Measurements from ENCODE around the gene PISD. TPM values are rescaled to one million over a fixed set of nuclear protein-coding genes. Genes with fewer than 3 reads are reported as not detected.
"Not testable (repeated sequence)": the region's sequence is repeated elsewhere in the genome, so short reads cannot be mapped to it uniquely, and the experiment has no call there.

Gene PISD
- total RNA-seq = 18.4 TPM
- long read RNA-seq, transcript PISD-209 (8 exons, 1,963 nt) = major isoform, 10 of 21 reads
- long read RNA-seq, partial matches to known transcripts = 5 of 21 reads
- long read RNA-seq, other reads (novel, unspliced or antisense) = 6 of 21 reads

DNA sequence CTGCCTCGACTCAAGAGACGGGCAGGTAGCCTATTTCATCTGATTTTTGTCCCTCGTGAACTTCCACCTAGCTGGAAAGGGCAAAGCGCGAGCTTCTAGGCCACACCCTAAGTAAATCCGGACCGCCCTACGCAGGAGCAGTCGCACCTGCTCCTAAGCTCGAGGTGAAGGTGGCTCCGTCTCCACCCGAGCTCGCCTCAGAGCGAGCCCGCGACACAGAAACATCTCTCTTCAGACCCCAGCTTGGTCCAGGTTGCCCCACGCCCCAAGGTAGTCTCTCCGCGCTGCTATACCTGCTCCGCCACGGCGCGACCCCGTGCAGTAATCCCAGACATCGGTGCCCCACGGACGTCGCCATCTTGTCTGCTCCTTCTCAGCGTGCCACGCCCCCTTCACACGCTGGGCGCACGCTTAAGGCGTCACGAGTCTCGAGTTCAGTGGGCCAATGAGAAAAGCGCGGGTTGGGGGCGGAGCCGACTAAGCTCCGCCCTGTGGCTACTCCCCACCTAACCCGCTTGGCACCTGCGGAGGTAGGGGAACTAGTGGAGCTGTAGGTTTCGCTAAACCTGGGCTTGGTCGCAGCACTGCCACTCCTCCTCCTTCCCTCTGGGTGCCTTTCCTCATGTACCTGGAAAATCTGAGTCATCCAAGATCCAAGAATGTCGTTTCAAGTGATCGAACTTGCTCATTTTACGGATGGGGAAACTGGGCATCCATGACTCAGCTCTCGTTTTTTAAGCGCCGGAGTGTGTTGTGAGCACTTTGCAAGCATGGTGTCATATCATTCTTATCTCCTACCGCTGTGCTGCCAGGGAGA is at the start of gene PISD:
TSS of gene PISD (minus strand) at position 365 of the 817 bp plus-strand sequence. CDS start at position 358, 7 bp downstream.
- DNase-seq (ENCODE audit: missing footprints) (peak; percentile 98), ATAC-seq (peak; percentile 100)
- intact Hi-C loops (cut with DNase I) = loop anchor here (5.0 to 10.0 kb wide), 2 partner anchors 90 to 283 kb away; partner anchors contain the start of genes DEPDC5, PRR14L and YWHAH

DNA sequence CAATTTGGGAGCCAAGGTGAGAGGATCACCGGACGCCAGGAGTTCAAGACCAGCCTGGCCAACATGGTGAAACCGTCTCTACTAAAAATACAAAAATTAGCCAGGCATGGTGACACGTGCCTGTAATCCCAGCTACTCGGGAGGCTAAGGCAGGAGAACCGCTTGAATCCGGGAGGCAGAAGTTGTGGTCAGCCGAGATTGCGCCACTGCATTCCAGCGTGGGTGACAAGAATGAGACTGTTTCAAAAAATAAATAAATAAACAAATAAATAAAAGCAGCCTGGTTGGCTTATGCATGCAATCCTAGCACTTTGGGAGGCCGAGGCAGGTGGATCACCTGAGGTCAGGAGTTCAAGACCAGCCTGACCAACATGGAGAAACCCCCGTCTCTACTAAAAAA is 49.2 kb upstream of the PISD start:
- ATAC-seq; DNase-seq (ENCODE audit: missing footprints); intact Hi-C loops (cut with DNase I): not testable (repeated sequence)

GRCh38 chr22:31707519-31707918 is 45.5 kb upstream of the PISD start:
- no peak for DNase-seq (ENCODE audit: missing footprints)
- no peak for ATAC-seq
- intact Hi-C loops (cut with DNase I) = no loop called here

DNA sequence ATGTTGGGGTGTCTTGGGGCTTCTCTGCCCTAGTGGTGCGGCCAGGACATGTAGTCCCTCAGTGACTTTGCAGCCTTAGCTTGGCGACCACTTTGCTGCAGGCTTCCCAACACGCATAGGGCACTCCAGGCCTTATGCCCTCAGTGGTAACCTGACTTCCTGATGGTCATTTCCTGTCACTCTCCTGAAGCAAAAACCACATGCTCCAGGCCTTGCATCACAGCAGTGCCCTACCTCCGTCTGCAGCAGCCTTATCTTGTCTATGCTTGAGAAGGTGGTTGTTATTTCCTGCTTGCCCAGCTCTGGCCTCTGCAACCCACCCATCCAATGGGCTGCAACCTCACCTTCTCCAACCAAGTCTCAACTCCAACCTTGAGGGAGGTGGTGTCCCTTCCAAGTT is 33.4 kb upstream of the PISD start:
- ATAC-seq (no peak), DNase-seq (ENCODE audit: missing footprints) (no peak)
- intact Hi-C loops (cut with DNase I) = no loop called here

DNA sequence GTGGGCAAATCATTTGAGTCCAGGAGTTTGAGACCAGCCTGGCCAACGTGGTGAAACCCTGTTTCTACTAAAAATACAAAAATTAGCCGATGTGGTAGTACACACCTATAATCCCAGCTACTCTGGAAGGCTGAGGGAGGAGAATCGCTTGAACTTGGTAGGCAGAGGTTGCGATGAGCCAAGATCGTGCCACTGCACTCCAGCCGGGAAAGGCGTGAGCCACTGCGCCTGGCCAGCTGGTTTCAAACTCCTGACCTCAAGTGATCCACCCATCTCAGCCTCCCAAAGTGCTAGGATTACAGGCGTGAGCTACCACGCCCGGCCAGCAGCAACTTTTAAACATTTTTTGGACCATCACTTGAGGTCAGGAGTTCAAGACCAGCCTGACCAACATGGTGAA is 32.0 kb upstream of the PISD start:
- ATAC-seq; intact Hi-C loops (cut with DNase I): not testable (repeated sequence)

DNA sequence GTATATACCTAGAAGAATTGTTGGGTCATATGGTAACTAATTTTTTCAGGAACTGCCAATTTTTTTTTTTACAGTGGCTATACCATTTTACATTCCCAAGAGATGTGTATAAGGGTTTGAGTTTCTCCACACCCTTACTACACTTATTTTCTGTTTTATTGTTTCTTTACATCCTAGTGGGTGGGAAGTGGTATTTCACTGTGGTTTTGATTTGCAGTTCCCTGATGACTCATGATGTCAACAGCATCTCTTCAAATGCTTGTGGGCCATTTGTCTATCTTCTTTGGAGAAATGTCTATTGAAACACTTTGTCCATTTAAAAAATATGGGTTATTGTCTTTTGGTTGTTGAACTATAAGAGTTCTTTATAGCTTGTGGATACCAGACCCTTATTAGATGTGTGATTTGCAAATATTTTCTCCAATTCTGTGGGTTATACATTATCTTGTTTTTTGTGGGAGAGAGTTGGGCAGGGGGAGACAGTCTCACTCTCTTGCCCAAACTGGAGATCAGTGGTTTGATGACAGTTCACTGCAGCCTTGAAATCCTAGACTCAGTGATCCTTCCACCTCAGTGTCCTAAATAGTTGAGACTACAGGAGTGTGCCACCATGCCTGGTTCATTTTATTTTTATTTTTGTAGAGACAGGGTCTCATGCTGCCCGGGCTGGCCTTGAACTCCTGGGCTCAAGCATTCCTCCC is 30.3 kb upstream of the PISD start:
- intact Hi-C loops (cut with DNase I) = no loop called here
- ATAC-seq = no peak
- no peak for DNase-seq (ENCODE audit: missing footprints)

More for the DNA sequence above, 32.0 kb upstream of the PISD start:
- DNase-seq (ENCODE audit: missing footprints) = not testable (repeated sequence)

GRCh38 chr22:31691408-31691807 is 29.4 kb upstream of the PISD start:
- DNase-seq (ENCODE audit: missing footprints) = no peak
- intact Hi-C loops (cut with DNase I) = no loop called here
- ATAC-seq = no peak

DNA sequence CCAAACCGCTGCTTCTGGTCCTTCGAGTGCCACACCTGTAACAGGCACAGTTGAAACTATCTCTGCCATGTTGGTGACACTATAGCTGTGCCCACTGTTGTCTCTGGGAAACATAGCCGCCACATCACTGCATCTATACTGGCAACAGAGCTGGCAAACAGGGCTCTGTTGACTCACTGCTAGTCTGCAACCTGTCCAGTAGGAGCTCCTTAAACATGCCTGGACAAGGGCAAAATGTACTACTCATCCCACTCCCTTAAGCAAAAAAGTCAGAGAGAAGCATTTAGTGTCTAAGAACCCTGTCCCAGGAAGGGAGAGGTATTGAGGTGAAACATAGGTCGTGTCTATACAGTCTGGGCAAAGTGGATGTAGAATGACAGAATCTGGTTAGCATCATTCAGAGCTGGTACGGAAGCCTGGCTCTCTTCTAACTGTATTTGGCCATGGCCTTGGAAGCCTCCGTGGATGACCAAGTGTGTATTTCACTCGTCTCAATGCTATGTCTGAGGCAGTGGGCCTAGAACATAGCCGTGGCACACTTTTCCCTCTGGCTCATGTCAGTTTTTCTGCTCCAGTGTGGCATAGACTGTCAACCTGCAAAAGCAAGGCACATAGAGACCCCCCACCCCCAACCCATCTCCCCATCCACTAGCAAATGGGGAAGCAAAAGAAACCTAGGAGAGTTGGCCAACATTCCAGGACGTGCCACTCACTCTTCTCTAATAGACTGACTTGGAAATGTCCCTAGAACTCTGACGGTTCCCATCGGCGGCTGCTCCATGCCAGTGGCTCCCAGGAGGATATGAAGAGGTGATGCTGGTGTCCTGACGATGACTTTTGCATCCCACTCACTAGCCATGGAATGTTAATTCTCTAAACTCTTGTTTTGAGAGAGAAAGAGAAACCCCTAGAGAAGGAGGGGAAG is 21.4 kb upstream of the PISD start:
- ATAC-seq = no peak
- DNase-seq (ENCODE audit: missing footprints) = no peak
- intact Hi-C loops (cut with DNase I) = no loop called here

GRCh38 chr22:31682751-31683150 is 20.7 kb upstream of the PISD start:
- intact Hi-C loops (cut with DNase I) = no loop called here
- ATAC-seq (no peak), DNase-seq (ENCODE audit: missing footprints) (no peak)

GRCh38 chr22:31681349-31682345 is 19.6 kb upstream of the PISD start:
- no peak for ATAC-seq
- intact Hi-C loops (cut with DNase I) = no loop called here
- DNase-seq (ENCODE audit: missing footprints) = no peak

DNA sequence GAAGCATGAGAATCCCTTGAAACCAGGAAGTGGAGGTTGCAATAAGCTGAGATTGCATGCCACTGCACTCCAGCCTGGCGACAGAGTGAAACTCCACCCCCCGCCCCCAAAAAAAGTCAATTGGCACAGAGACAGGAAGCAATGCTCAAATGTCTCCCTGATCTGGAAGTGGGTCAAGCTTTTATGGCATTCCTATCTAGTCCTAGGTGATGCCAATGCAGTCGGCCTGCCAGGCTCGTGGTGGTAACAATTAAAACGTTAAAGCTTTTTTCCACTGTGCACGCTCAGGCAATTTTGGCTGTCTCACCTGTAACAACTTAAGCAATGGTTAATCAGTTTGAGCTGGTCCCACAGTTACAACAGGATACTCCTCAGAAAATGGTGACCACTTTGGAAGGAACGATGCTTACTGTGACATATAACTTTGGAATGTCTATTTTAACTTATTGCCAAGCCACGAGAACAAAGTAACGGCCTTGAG is 18.9 kb upstream of the PISD start:
- no peak for DNase-seq (ENCODE audit: missing footprints)

DNA sequence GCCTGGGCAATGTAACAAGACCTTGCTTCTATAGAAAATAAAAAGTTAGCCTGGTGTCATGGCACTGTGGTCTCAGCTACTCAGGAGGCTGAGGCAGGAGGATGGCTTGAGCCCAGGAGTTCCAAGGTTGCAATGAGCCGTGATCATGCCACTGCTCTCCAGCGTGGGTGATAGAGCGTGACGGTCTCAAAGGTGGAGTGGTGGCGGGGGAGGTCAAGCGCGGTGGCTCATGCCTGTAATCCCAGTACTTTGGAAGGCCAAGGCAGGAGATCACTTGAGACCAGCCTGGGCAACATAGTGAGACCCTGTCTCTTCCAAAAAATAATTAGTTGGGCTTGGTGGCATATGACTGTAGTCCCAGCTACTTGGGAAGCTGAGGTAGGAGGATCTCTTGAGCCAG is 16.7 kb upstream of the PISD start:
- no peak for DNase-seq (ENCODE audit: missing footprints)
- no peak for ATAC-seq
- intact Hi-C loops (cut with DNase I) = no loop called here

More for the DNA sequence above, 18.9 kb upstream of the PISD start:
- ATAC-seq = peak; percentile 12
- intact Hi-C loops (cut with DNase I) = no loop called here

GRCh38 chr22:31676700-31677099 is 14.7 kb upstream of the PISD start:
- intact Hi-C loops (cut with DNase I) = no loop called here
- DNase-seq (ENCODE audit: missing footprints) (peak; percentile 98), ATAC-seq (peak; percentile 99)

GRCh38 chr22:31674219-31674618 is 12.2 kb upstream of the PISD start:
- intact Hi-C loops (cut with DNase I); ATAC-seq; DNase-seq (ENCODE audit: missing footprints): not testable (repeated sequence)

GRCh38 chr22:31668849-31669248 is 6.8 kb upstream of the PISD start:
- not testable (repeated sequence) for DNase-seq (ENCODE audit: missing footprints); ATAC-seq
- intact Hi-C loops (cut with DNase I) = loop anchor here (10.0 kb wide), 1 partner anchor 276 kb away; the partner anchor contains the start of gene YWHAH

DNA sequence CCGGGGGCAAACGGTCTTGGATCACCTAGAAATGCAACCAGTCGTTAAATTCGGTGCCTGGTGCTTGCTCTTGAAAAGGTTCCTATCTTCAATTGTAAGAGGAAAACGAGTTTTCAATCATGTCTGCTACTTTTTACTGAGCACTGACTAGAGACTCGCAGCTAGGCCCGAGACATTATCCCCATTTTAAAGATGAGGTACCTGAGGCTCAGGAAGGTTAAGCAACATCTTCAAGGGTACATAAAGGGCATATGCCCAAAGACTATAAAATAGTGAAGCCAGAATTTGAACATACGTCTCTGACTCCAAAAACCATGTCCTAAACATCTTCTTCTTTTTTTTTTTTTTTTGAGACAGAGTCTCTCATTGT is 638 bp upstream of the PISD start:
- no peak for DNase-seq (ENCODE audit: missing footprints)
- intact Hi-C loops (cut with DNase I) = loop anchor here (5.0 to 10.0 kb wide), 2 partner anchors 90 to 282 kb away; partner anchors contain the start of genes DEPDC5, PRR14L and YWHAH
- no peak for ATAC-seq

GRCh38 chr22:31660860-31661341 is 1.1 kb downstream of the PISD start:
- not testable (repeated sequence) for ATAC-seq; DNase-seq (ENCODE audit: missing footprints)
- intact Hi-C loops (cut with DNase I) = loop anchor here (5.0 to 10.0 kb wide), 2 partner anchors 91 to 284 kb away; partner anchors contain the start of genes DEPDC5, PRR14L and YWHAH
